ENCODE measurements around the gene IL23R.
A peak's percentile ranks its signal among the peaks of the same experiment; 100 is the strongest.

Gene IL23R

GRCh38 chr1:67148516-67149178, 17.6 kb upstream of the IL23R start:
- DNase-seq (ENCODE audit: low read depth in 2 of 2): no peak

GRCh38 chr1:67149179-67149770, 17.0 kb upstream of the IL23R start:
- DNase-seq (ENCODE audit: low read depth in 2 of 2): no peak

GRCh38 chr1:67150931-67151330, 15.3 kb upstream of the IL23R start:
- no peak for DNase-seq (ENCODE audit: low read depth in 2 of 2)

- no peak for DNase-seq (ENCODE audit: low read depth in 2 of 2)
These were observed 7.9 kb upstream of the IL23R start for GRCh38 chr1:67158401-67158800.

GRCh38 chr1:67159233-67159632, 7.0 kb upstream of the IL23R start:
- DNase-seq (ENCODE audit: low read depth in 2 of 2): no peak

GRCh38 chr1:67162954-67163353, 3.3 kb upstream of the IL23R start:
- peak in 1 of 2 experiments; percentile 30 for DNase-seq (ENCODE audit: low read depth in 2 of 2)

GRCh38 chr1:67165468-67166041, 699 bp upstream of the IL23R start:
- no peak for DNase-seq (ENCODE audit: low read depth in 2 of 2)

GRCh38 chr1:67169496-67169895, 3.2 kb downstream of the IL23R start:
- no peak for DNase-seq (ENCODE audit: low read depth in 2 of 2)

GRCh38 chr1:67169932-67170331, 3.7 kb downstream of the IL23R start:
- DNase-seq (ENCODE audit: low read depth in 2 of 2): no peak

- DNase-seq (ENCODE audit: low read depth in 2 of 2): no peak
These were observed 4.7 kb downstream of the IL23R start for GRCh38 chr1:67170751-67171573.

- DNase-seq (ENCODE audit: low read depth in 2 of 2): no peak
These were observed 5.3 kb downstream of the IL23R start for GRCh38 chr1:67171574-67171955.

GRCh38 chr1:67171978-67172377, 5.7 kb downstream of the IL23R start:
- DNase-seq (ENCODE audit: low read depth in 2 of 2): no peak

GRCh38 chr1:67173988-67174387, 7.7 kb downstream of the IL23R start:
- DNase-seq (ENCODE audit: low read depth in 2 of 2): no peak

- no peak for DNase-seq (ENCODE audit: low read depth in 2 of 2)
These were observed 8.5 kb downstream of the IL23R start for GRCh38 chr1:67174716-67175284.

- DNase-seq (ENCODE audit: low read depth in 2 of 2): no peak
These were observed 9.4 kb downstream of the IL23R start for GRCh38 chr1:67175530-67176087.

GRCh38 chr1:67184838-67185421, 18.7 kb downstream of the IL23R start:
- DNase-seq (ENCODE audit: low read depth in 2 of 2): no peak

GRCh38 chr1:67188137-67188536, 21.9 kb downstream of the IL23R start:
- DNase-seq (ENCODE audit: low read depth in 2 of 2): no peak

GRCh38 chr1:67189953-67190352, 23.7 kb downstream of the IL23R start:
- no peak for DNase-seq (ENCODE audit: low read depth in 2 of 2)

GRCh38 chr1:67190410-67190809, 24.2 kb downstream of the IL23R start:
- no peak for DNase-seq (ENCODE audit: low read depth in 2 of 2)

GRCh38 chr1:67190942-67191341, 24.7 kb downstream of the IL23R start:
- no peak for DNase-seq (ENCODE audit: low read depth in 2 of 2)

- no peak for DNase-seq (ENCODE audit: low read depth in 2 of 2)
These were observed 25.6 kb downstream of the IL23R start for GRCh38 chr1:67191668-67192520.
